H9 (cell line): ENCODE data around the gene PRKCB. TPM values are rescaled to one million over a fixed set of nuclear protein-coding genes. Genes with fewer than 3 reads are reported as not detected.

Source experiments
- DNase-seq: peaks from one replicate; pipeline ENCODE4 v3.0.0-alpha.2; 2017
- H2AFZ ChIP-seq: one replicate; pipeline ENCODE4 v1.6.1; 2013; ENCODE audit warnings: mild to moderate bottlenecking, low read length, control low read depth, moderate library complexity
- H2AK5ac ChIP-seq: 2 replicates; pipeline ENCODE4 v1.6.1; 2013; ENCODE audit warnings: low read length, control low read depth, mixed read lengths; ENCODE audit not compliant: insufficient read length
- H2BK120ac ChIP-seq: one replicate; pipeline ENCODE4 v1.6.1; 2013; ENCODE audit warnings: low read depth, mild to moderate bottlenecking, low read length, control low read depth, inconsistent platforms; ENCODE audit not compliant: poor library complexity, severe bottlenecking
- H2BK12ac ChIP-seq: 2 replicates; pipeline ENCODE4 v1.6.1; 2013; ENCODE audit warnings: low read length, control low read depth, mixed read lengths, low read depth; ENCODE audit not compliant: insufficient read length
- H2BK15ac ChIP-seq: 2 replicates; pipeline ENCODE4 v1.6.1; 2013; ENCODE audit warnings: low read depth, low read length, control low read depth
- H2BK20ac ChIP-seq: one replicate; pipeline ENCODE4 v1.6.1; 2013; ENCODE audit warnings: low read depth, mild to moderate bottlenecking, low read length, control low read depth, inconsistent platforms; ENCODE audit not compliant: poor library complexity, severe bottlenecking
- H2BK5ac ChIP-seq: 2 replicates; pipeline ENCODE4 v1.6.1; 2013; ENCODE audit warnings: low read length, control low read depth, mixed read lengths; ENCODE audit not compliant: insufficient read length
- H3K14ac ChIP-seq: 2 replicates; pipeline ENCODE4 v1.6.1; 2013; ENCODE audit warnings: low read length, control low read depth; ENCODE audit not compliant: insufficient read depth
- H3K18ac ChIP-seq: 2 replicates; pipeline ENCODE4 v1.6.1; 2013; ENCODE audit warnings: low read depth, mild to moderate bottlenecking, mixed read lengths, low read length, control low read depth; ENCODE audit not compliant: insufficient read length
- H3K23ac ChIP-seq: 2 replicates; pipeline ENCODE4 v1.6.1; 2013; ENCODE audit warnings: low read length, control low read depth, mixed read lengths, low read depth; ENCODE audit not compliant: insufficient read length
- H3K23me2 ChIP-seq: 2 replicates; pipeline ENCODE4 v1.6.1; 2013; ENCODE audit warnings: low read depth, mild to moderate bottlenecking, mixed read lengths, low read length, control low read depth; ENCODE audit not compliant: insufficient read length, poor library complexity, severe bottlenecking
- H3K27ac ChIP-seq: 2 replicates; pipeline ENCODE4 v1.5.1; 2013; ENCODE audit warnings: low read length, control low read depth, mixed read lengths, low read depth; ENCODE audit not compliant: insufficient read length
- H3K27me3 ChIP-seq: 2 replicates; pipeline ENCODE4 v1.6.1; 2013; ENCODE audit warnings: low read length, control low read depth, inconsistent platforms; ENCODE audit not compliant: insufficient read depth
- H3K4ac ChIP-seq: 2 replicates; pipeline ENCODE4 v1.6.1; 2013; ENCODE audit warnings: low read depth, mild to moderate bottlenecking, control low read depth, inconsistent platforms, low read length, moderate library complexity
- H3K4me1 ChIP-seq: 2 replicates; pipeline ENCODE4 v1.6.1; 2013; ENCODE audit warnings: low read length, control low read depth, inconsistent platforms; ENCODE audit not compliant: insufficient read depth
- H3K4me2 ChIP-seq: 2 replicates; pipeline ENCODE4 v1.6.1; 2013; ENCODE audit warnings: low read length, control low read depth, mixed read lengths; ENCODE audit not compliant: insufficient read length, insufficient read depth
- H3K56ac ChIP-seq: 2 replicates; pipeline ENCODE4 v1.6.1; 2013; ENCODE audit warnings: low read depth, mild to moderate bottlenecking, mixed read lengths, low read length, control low read depth; ENCODE audit not compliant: insufficient read length
- H3K79me1 ChIP-seq: 2 replicates; pipeline ENCODE4 v1.6.1; 2013; ENCODE audit warnings: low read depth, mild to moderate bottlenecking, moderate library complexity, low read length, control low read depth, inconsistent platforms; ENCODE audit not compliant: insufficient read depth, poor library complexity, severe bottlenecking
- H3K79me2 ChIP-seq: 2 replicates; pipeline ENCODE4 v1.6.1; 2013; ENCODE audit warnings: low read length, control low read depth, inconsistent platforms; ENCODE audit not compliant: insufficient read depth
- H3K9ac ChIP-seq: 2 replicates; pipeline ENCODE4 v1.6.1; 2013; ENCODE audit warnings: low read length, control low read depth, mixed read lengths; ENCODE audit not compliant: insufficient read length; ENCODE audit errors: extremely low read depth
- H3K9me3 ChIP-seq: one replicate; pipeline ENCODE4 v1.6.1; 2013; ENCODE audit warnings: low read depth, low read length, inconsistent platforms; ENCODE audit not compliant: control insufficient read depth
- H3T11ph ChIP-seq: one replicate; pipeline ENCODE4 v1.6.1; 2013; ENCODE audit warnings: mild to moderate bottlenecking, low read length, control low read depth, inconsistent platforms
- H4K20me1 ChIP-seq: one replicate; pipeline ENCODE4 v1.6.1; 2013; ENCODE audit not compliant: control insufficient read depth, insufficient read length, insufficient read depth
- H4K5ac ChIP-seq: 2 replicates; pipeline ENCODE4 v1.6.1; 2013; ENCODE audit warnings: low read depth, mild to moderate bottlenecking, mixed read lengths, low read length, control low read depth; ENCODE audit not compliant: insufficient read length
- H4K8ac ChIP-seq: replicated peaks from 2 replicates; pipeline ENCODE4 v1.6.1; 2013; ENCODE audit warnings: low read length, control low read depth, mixed read lengths, low read depth; ENCODE audit not compliant: insufficient read length
- H4K91ac ChIP-seq: 2 replicates; pipeline ENCODE4 v1.6.1; 2013; ENCODE audit warnings: low read depth, mild to moderate bottlenecking, moderate library complexity, mixed read lengths, low read length, control low read depth; ENCODE audit not compliant: insufficient read length
- H3K27ac Mint-ChIP-seq, 3 experiments: 2 replicates in 2 of 3; 3 replicates in 1 of 3; pipeline ENCODE4 v1.8.0; 2020 to 2021; ENCODE audit warnings: mixed read lengths in 3 of 3, mild to moderate bottlenecking in 1 of 3, moderate library complexity in 1 of 3
- H3K27me3 Mint-ChIP-seq: 2 replicates; pipeline ENCODE4 v1.8.0; 2021; ENCODE audit warnings: low read depth, mild to moderate bottlenecking, moderate library complexity, mixed read lengths
- H3K36me3 Mint-ChIP-seq, 3 experiments: 2 replicates in 2 of 3; 3 replicates in 1 of 3; pipeline ENCODE4 v1.8.0; 2020 to 2021; ENCODE audit warnings: low read depth in 3 of 3, mixed read lengths in 3 of 3; ENCODE audit not compliant: insufficient read depth in 1 of 3
- H3K4me1 Mint-ChIP-seq, 2 experiments: 2 replicates each; pipeline ENCODE4 v1.8.0; 2020; ENCODE audit warnings: mixed read lengths in 2 of 2
- H3K4me3 Mint-ChIP-seq, 2 experiments: 2 replicates in 1 of 2; 3 replicates in 1 of 2; pipeline ENCODE4 v1.8.0; 2020 to 2021; ENCODE audit warnings: mild to moderate bottlenecking in 2 of 2, mixed read lengths in 2 of 2, moderate library complexity in 1 of 2
- H3K9me3 Mint-ChIP-seq, 2 experiments: 2 replicates in 1 of 2; 3 replicates in 1 of 2; pipeline ENCODE4 v1.8.0; 2020; ENCODE audit warnings: mild to moderate bottlenecking in 2 of 2, mixed read lengths in 2 of 2, moderate library complexity in 1 of 2
- WGBS: extraction: QIAGEN DNeasy Blood & Tissue Kit; methylation state at CpG from one replicate; pipeline ENCODE4 v1.1.7; 2013; ENCODE audit warnings: missing lambda C conversion rate, low lambda C conversion rate, mixed read lengths; ENCODE audit not compliant: insufficient read length; ENCODE audit errors: extremely low coverage; 5-methylcytosine and 5-hydroxymethylcytosine counted together
- total RNA-seq: library from RNA; stranded (reverse); gene quantifications from 2 replicates; pipeline ENCODE4 v1.2.1, GENCODE V29; 2021
- TF ChIP-seq, protein P1 (sequence below): fragments of 200-600 bp; sonication (generic); conservative IDR thresholded peaks from 3 replicates; pipeline ENCODE4 v1.8.0; 2021; ENCODE audit warnings: antibody characterized with exemption, mild to moderate bottlenecking

Gene PRKCB
- total RNA-seq, 1 experiment from 2014 or later, result 7.0 TPM

DNA sequence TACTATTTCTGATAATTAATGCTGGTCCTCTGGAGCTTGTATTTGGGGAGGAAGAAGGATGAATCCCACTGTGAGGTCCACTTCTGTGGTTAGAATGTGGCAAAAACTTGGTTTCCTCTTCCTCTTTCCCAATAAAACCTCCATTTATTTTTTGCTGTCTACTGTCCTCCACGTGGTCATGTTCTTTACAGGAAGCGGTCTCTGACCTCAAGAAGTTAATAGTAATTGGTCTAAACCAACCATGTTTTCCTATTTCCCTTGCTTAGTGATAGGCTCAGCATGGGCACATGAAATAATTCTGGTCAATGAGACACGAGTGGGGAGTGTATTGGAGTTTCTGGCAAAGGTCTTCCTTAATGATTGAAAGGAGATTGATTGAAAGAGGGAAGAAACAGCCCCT, 47.1 kb upstream of the PRKCB start:
- H4K5ac ChIP-seq, result no peak overlapping the region
- H2AK5ac ChIP-seq, result no peak overlapping the region
- H3K18ac ChIP-seq, result no peak overlapping the region
- Mint-ChIP-seq H3K27me3 (peaks cover 3% of the 10 kb centered on the region; the same call in 1 of the 2 replicates), H3K36me3 (peaks cover 0 to 12% (median 2%) of the 10 kb centered on the region in 3 experiments; a peak in 2 of 7 replicates), H3K27ac (no peak overlapping the region), H3K4me1 (peaks cover 54 to 61% of the 10 kb centered on the region in 2 experiments), H3K9me3 (peaks cover 0 to 3% of the 10 kb centered on the region in 2 experiments; a peak in 2 of 5 replicates), H3K4me3 (no peak overlapping the region)
- no peaks in the 10 kb centered on the region for H3K9me3 ChIP-seq
- H3K27me3 ChIP-seq, result no peaks in the 10 kb centered on the region
- H4K20me1 ChIP-seq, result no peaks in the 10 kb centered on the region
- no peaks in the 10 kb centered on the region for H3K79me2 ChIP-seq
- no peak overlapping the region for H2BK5ac ChIP-seq
- no peaks in the 10 kb centered on the region for H3K79me1 ChIP-seq
- no peak overlapping the region for H3K9ac ChIP-seq
- no CpG with 5 or more reads among the region's 3 CpGs for WGBS
- DNase-seq, result no peak
- no peak overlapping the region for H3K23ac ChIP-seq
- no peak overlapping the region for H3T11ph ChIP-seq
- no peaks in the 10 kb centered on the region for H3K23me2 ChIP-seq
- no peak overlapping the region for H4K8ac ChIP-seq
- H2BK15ac ChIP-seq, result no peak overlapping the region
- H3K4me1 ChIP-seq, result peaks cover 11% of the 10 kb centered on the region
- no peak overlapping the region for H3K14ac ChIP-seq
- H4K91ac ChIP-seq, result no peak overlapping the region
- no peak overlapping the region for H3K4me2 ChIP-seq
- H3K4ac ChIP-seq, result no peak overlapping the region
- TF ChIP-seq, protein P1, sequence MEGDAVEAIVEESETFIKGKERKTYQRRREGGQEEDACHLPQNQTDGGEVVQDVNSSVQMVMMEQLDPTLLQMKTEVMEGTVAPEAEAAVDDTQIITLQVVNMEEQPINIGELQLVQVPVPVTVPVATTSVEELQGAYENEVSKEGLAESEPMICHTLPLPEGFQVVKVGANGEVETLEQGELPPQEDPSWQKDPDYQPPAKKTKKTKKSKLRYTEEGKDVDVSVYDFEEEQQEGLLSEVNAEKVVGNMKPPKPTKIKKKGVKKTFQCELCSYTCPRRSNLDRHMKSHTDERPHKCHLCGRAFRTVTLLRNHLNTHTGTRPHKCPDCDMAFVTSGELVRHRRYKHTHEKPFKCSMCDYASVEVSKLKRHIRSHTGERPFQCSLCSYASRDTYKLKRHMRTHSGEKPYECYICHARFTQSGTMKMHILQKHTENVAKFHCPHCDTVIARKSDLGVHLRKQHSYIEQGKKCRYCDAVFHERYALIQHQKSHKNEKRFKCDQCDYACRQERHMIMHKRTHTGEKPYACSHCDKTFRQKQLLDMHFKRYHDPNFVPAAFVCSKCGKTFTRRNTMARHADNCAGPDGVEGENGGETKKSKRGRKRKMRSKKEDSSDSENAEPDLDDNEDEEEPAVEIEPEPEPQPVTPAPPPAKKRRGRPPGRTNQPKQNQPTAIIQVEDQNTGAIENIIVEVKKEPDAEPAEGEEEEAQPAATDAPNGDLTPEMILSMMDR, result no peak
- no peak overlapping the region for H2BK20ac ChIP-seq
- no peak overlapping the region for H2AFZ ChIP-seq
- no peak overlapping the region for H3K27ac ChIP-seq
- H2BK12ac ChIP-seq, result no peak overlapping the region
- no peak overlapping the region for H2BK120ac ChIP-seq
- no peak overlapping the region for H3K56ac ChIP-seq
